Breast epithelium (tissue), 3 donors: ENCODE measurements around the gene GSTM2.

ENCODE experiments used
- POLR2A ChIP-seq: fragments of 450-650 bp; IDR thresholded peaks from one replicate; pipeline ENCODE4 v1.6.1; 2016; ENCODE audit warnings: antibody characterized with exemption, mild to moderate bottlenecking, moderate library complexity
- POLR2AphosphoS5 ChIP-seq, 3 donors: sonication (generic); formaldehyde crosslinking; IDR thresholded peaks; one replicate each; pipeline ENCODE4 v1.6.1; 2017; ENCODE audit warnings: antibody characterized with exemption in 3 of 3
- TF ChIP-seq, protein P1 (sequence below), 3 donors: fragments of 450-650 bp; IDR thresholded peaks; one replicate each; pipeline ENCODE4 v1.5.1; 2016 to 2017; ENCODE audit warnings: antibody characterized with exemption in 3 of 3, mild to moderate bottlenecking in 3 of 3, moderate library complexity in 3 of 3

GRCh38 chr1:109649491-109649914 is 18.4 kb upstream of the GSTM2 start:
- TF ChIP-seq POLR2A, result no peak
- TF ChIP-seq, protein P1, sequence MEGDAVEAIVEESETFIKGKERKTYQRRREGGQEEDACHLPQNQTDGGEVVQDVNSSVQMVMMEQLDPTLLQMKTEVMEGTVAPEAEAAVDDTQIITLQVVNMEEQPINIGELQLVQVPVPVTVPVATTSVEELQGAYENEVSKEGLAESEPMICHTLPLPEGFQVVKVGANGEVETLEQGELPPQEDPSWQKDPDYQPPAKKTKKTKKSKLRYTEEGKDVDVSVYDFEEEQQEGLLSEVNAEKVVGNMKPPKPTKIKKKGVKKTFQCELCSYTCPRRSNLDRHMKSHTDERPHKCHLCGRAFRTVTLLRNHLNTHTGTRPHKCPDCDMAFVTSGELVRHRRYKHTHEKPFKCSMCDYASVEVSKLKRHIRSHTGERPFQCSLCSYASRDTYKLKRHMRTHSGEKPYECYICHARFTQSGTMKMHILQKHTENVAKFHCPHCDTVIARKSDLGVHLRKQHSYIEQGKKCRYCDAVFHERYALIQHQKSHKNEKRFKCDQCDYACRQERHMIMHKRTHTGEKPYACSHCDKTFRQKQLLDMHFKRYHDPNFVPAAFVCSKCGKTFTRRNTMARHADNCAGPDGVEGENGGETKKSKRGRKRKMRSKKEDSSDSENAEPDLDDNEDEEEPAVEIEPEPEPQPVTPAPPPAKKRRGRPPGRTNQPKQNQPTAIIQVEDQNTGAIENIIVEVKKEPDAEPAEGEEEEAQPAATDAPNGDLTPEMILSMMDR (IDR thresholded peaks at IDR 0.05), result peak in 2 of 3 donors; percentile 18 to 34
- TF ChIP-seq POLR2AphosphoS5 (IDR thresholded peaks at IDR 0.05), result no peak
